Naive thymus-derived CD8-positive, alpha-beta T cell (primary cell): Measurements from ENCODE around the gene ATXN7L1. TPM values are rescaled to one million over a fixed set of nuclear protein-coding genes. Genes with fewer than 3 reads are reported as not detected.

Experiments
- ATAC-seq, 2 donors: fragments of 150-1000 bp; cut with Tn5 transposase in 1 of 2; sonication (Bioruptor Pico), chemical (Tn5 transposase) in 1 of 2; 1 replicate in 1 of 2; 2 replicates in 1 of 2; pipeline ENCODE4 v1.10.0; 2021; ENCODE audit warnings: mild to moderate bottlenecking in 2 of 2, moderate library complexity in 2 of 2
- POLR2A ChIA-PET: fragments of 350-600 bp; sonication (Branson Sonifier 250); formaldehyde crosslinking; loops from one replicate; lab custom pipeline; 2021; ENCODE audit warnings: antibody characterized with exemption; lab: Charles Lee
- DNase-seq, 10 donors: peaks; one replicate each; pipeline versions ENCODE4 v3.0.0 to v3.0.0-alpha.2; 2020 to 2022
- H3K27ac Mint-ChIP-seq, 10 donors: one replicate each; pipeline ENCODE4 v1.8.0; 2020 to 2022; ENCODE audit warnings: mild to moderate bottlenecking in 10 of 10, mixed read lengths in 10 of 10, moderate library complexity in 4 of 10, inconsistent platforms in 1 of 10
- H3K27me3 Mint-ChIP-seq, 5 donors: one replicate each; pipeline ENCODE4 v1.8.0; 2021 to 2022; ENCODE audit warnings: mixed read lengths in 5 of 5
- H3K36me3 Mint-ChIP-seq, 3 donors: one replicate each; pipeline ENCODE4 v1.8.0; 2020 to 2022; ENCODE audit warnings: mixed read lengths in 3 of 3, mild to moderate bottlenecking in 2 of 3, inconsistent platforms in 1 of 3
- H3K4me1 Mint-ChIP-seq, 4 donors: one replicate each; pipeline ENCODE4 v1.8.0; 2021 to 2022; ENCODE audit warnings: mixed read lengths in 4 of 4
- H3K4me3 Mint-ChIP-seq, 10 donors: one replicate each; pipeline ENCODE4 v1.8.0; 2020 to 2022; ENCODE audit warnings: mild to moderate bottlenecking in 10 of 10, mixed read lengths in 10 of 10, moderate library complexity in 6 of 10, inconsistent platforms in 1 of 10
- H3K9me3 Mint-ChIP-seq, 9 donors: one replicate each; pipeline ENCODE4 v1.8.0; 2020 to 2022; ENCODE audit warnings: mixed read lengths in 9 of 9, mild to moderate bottlenecking in 3 of 9, inconsistent platforms in 1 of 9, moderate library complexity in 1 of 9
- polyA plus RNA-seq, 3 donors: library from polyadenylated mRNA; unstranded; fragments of 300-500 nt; fragmentation: Illumina TruSeq; gene quantifications; one replicate each; pipeline ENCODE4 v1.2.3, GENCODE V29; 2021
- total RNA-seq, 8 experiments: library from RNA in 2 of 8; stranded (reverse) in 2 of 8; gene quantifications; one replicate each; pipeline ENCODE4 v1.2.3 and lab custom pipeline; 2021 to 2026

The ATXN7L1 gene
- total and polyA plus RNA-seq, 5 experiments from 2014 or later: 6.7 to 35.1 (median 12.7) TPM

DNA sequence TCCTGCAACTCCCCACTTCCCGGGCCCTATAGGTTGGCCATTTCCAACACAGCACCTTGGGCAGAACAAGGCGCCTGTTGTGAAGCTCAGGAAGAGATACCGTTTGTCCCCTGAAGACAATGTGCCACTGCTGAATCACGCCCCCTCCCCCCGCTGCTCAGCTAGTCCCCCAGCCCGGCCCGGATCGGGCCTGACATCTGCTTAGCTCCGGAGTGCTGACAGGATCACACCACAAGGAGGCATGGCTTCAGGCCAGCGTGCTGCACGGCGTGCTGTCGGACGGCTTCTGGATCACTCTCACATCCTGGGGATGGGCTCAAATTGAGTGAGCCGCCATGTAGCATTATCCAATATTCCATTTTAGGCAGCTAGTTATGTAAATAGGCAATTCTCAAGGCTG, 233.0 kb downstream of the ATXN7L1 start:
- ATAC-seq: no peak
- Mint-ChIP-seq H3K9me3 (no peaks in the 10 kb centered on the region), H3K4me1 (peaks cover 0 to 6% (median 0%) of the 10 kb centered on the region in 4 donors), H3K36me3 (peaks cover 0 to 61% (median 26%) of the 10 kb centered on the region in 3 donors), H3K27me3 (no peaks in the 10 kb centered on the region), H3K27ac (no peak overlapping the region), H3K4me3 (no peak overlapping the region)
- no peak for DNase-seq
- POLR2A ChIA-PET: interaction anchor here (0.6 kb wide), 1 partner anchor 442 kb away, joined by 5 read pairs; no protein-coding TSS in a partner anchor

DNA sequence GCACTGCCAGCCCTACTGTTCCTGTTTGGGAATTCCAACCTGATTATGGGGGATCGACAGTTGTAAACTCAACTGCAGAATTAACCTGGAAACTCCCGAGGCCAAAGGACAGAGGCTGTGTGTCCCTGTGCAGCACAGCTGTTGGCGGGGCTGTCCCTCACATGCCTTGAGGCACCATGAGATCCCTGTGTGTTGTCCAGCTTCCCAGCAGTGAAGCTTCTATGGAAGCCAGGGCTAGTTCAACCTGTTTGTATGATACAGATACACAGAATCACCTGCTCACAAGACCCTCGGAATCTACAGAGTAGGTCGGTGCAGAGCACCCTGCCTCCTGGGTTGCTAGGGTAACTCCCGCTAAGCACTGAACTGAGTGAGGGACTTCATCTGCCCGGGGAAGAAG, 234.1 kb downstream of the ATXN7L1 start:
- POLR2A ChIA-PET: no interaction called here
- DNase-seq (no peak), ATAC-seq (no peak)
- peaks cover 0 to 3% (median 0%) of the 10 kb centered on the region in 4 donors for H3K4me1 Mint-ChIP-seq
- H3K27ac Mint-ChIP-seq: no peak overlapping the region
- H3K27me3 Mint-ChIP-seq: no peaks in the 10 kb centered on the region
- no peak overlapping the region for H3K4me3 Mint-ChIP-seq
- peaks cover 9 to 67% (median 32%) of the 10 kb centered on the region in 3 donors for H3K36me3 Mint-ChIP-seq
- no peaks in the 10 kb centered on the region for H3K9me3 Mint-ChIP-seq

DNA sequence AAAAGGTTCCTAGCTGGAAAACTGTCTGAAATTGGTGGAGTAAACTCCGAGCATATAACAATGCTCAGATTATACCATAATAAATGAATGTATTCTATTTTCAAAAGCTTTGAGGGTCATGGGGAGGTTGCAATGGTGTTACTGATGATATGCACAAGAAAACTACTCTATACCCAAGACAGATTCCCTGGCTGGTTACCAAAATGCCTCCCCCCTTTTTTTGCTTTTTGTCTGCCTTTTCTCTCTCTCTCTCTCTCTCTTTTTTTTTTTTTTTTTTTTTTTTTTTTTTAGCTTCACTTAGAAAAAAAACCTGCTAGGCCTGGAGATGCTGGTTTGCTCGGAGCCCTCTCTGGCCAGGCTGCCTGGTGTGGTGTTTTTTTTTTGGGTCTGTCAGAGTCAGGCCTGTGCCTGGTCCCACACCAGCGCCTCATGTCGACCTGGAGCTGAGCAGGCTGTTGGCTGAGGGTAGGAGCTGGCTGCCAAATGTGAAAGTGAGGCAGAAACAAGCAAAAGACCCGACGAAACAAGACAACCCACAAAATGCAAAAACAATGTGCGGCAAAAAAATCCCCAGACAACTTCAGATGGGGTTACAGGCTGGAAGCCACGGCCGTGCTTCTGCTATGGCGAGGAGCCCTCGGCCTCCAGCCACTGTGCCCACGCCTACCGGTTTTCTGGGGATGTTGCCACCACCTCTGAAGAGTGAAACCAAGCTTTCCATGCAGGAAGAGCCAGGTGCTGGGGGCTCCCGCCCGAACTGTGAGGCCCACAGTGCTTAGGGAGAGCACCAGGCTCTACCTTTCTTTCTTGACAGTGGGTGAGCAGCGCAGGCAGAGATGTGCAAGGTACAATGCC, 235.2 kb downstream of the ATXN7L1 start:
- peaks cover 0 to 3% (median 0%) of the 10 kb centered on the region in 4 donors for H3K4me1 Mint-ChIP-seq
- H3K27ac Mint-ChIP-seq: peak overlapping the region in 1 of 10 donors; percentile 44
- H3K27me3 Mint-ChIP-seq: no peaks in the 10 kb centered on the region
- POLR2A ChIA-PET: interaction anchor here (0.5 kb wide), 1 partner anchor 511 kb away, joined by 4 read pairs; no protein-coding TSS in a partner anchor
- peaks cover 9 to 78% (median 34%) of the 10 kb centered on the region in 3 donors for H3K36me3 Mint-ChIP-seq
- no peaks in the 10 kb centered on the region for H3K9me3 Mint-ChIP-seq
- DNase-seq: no peak
- ATAC-seq: no peak
- H3K4me3 Mint-ChIP-seq: no peak overlapping the region

DNA sequence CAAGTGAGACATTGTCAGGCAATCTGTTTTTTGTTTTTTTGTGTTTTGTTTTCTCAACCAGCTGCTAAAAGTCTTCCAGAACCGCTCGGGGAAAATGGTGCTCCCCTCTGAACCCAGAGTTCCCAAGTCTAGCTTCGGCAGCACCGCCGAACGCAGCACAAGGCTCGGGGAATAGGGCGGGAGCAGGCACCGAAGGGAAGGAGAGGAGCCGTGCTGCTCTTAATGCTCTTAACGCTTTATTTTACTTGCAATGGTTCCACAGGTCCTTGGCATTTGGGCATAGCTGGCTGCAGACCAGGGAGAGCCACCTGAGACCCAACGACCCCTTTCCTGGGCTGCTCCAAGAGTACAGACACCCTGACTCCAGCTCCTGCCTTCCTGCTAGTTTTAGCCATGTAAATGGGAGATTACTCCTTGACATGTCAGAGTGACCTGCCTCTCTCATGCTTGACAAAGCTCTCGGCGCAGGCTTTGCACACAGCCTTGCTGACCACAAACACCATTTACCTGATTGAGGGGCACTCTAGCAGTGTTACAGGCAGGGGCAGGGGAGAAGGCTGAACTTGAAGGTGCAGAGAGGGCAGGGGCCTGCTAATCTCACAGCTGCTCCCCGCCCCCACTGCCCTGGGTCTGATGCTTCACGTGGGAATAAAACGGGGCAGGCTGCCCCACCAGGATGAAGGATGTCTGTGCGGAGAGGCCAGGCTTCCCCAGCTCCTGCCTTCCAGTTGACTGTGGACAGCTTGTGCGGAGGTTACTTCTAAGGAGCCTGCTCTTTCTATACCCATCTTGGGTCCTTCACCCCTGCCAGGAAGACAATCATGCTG, 236.5 kb downstream of the ATXN7L1 start:
- POLR2A ChIA-PET: interaction anchor here (0.6 kb wide), 1 partner anchor 496 kb away, joined by 6 read pairs; no protein-coding TSS in a partner anchor
- H3K4me1 Mint-ChIP-seq: peaks cover 0 to 3% (median 0%) of the 10 kb centered on the region in 4 donors

DNA sequence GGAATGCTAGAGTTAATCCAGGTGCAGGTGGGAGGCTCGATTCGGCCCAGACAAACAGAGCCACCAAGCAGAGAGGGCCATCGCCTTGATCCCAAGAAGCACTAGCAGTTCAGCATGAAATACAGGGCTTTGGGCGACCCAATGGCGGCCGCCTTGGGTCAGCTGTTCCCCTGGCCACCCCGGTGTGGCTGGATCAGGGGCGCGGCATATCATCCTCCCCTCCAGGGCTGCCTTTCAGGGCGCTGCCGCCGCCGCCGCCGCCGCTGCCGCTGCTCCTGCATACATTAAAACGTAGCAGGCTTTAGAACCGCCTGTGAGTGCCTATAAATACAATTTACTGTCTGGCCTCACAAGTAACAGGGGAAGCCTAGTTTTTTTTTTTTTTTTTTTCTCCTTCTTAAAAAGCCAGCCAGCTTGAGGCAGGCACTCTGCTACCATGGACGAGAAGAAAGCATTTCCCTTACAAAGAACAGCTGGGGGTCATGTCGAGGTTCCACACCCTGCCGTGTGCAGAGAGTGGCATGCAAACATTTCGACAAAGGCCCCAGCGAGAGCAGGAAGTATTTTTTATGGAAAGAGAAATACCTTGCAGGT, 237.4 kb downstream of the ATXN7L1 start:
- POLR2A ChIA-PET: interaction anchor here (0.6 kb wide), 1 partner anchor 495 kb away, joined by 6 read pairs; no protein-coding TSS in a partner anchor
- Mint-ChIP-seq H3K27me3 (no peaks in the 10 kb centered on the region), H3K4me1 (no peaks in the 10 kb centered on the region), H3K36me3 (peaks cover 9 to 94% (median 31%) of the 10 kb centered on the region in 3 donors), H3K9me3 (no peaks in the 10 kb centered on the region), H3K27ac (no peak overlapping the region), H3K4me3 (no peak overlapping the region)
- ATAC-seq (no peak), DNase-seq (no peak)

More for the DNA sequence above, 236.5 kb downstream of the ATXN7L1 start:
- ATAC-seq: no peak
- Mint-ChIP-seq H3K36me3 (peaks cover 9 to 90% (median 33%) of the 10 kb centered on the region in 3 donors), H3K4me3 (no peak overlapping the region), H3K27ac (no peak overlapping the region), H3K9me3 (no peaks in the 10 kb centered on the region), H3K27me3 (no peaks in the 10 kb centered on the region)
- no peak for DNase-seq

DNA sequence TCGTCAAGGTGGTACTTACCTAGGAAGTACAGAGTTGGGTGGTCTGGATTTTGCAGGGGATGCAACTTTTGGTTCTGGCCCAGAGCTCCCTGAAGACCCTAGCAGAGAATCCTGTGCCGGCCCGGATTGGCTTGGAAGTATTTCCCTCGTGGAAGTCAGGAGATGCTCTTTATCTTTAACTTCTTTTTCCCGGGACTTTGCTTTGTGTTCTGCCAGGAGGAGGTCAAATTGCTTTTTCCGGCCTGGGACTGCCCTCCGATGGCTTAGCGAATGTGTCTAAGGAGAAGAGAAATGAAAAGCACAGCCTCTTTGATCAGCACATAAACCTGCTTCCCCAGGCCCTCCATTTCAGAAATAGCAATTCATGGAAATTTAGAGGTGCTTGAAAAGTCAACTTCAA, 238.1 kb downstream of the ATXN7L1 start:
- no peaks in the 10 kb centered on the region for H3K27me3 Mint-ChIP-seq
- H3K27ac Mint-ChIP-seq: no peak overlapping the region
- DNase-seq (no peak), ATAC-seq (no peak)
- POLR2A ChIA-PET: no interaction called here
- no peak overlapping the region for H3K4me3 Mint-ChIP-seq
- H3K9me3 Mint-ChIP-seq: no peaks in the 10 kb centered on the region
- peaks cover 9 to 96% (median 31%) of the 10 kb centered on the region in 3 donors for H3K36me3 Mint-ChIP-seq
- H3K4me1 Mint-ChIP-seq: no peaks in the 10 kb centered on the region

DNA sequence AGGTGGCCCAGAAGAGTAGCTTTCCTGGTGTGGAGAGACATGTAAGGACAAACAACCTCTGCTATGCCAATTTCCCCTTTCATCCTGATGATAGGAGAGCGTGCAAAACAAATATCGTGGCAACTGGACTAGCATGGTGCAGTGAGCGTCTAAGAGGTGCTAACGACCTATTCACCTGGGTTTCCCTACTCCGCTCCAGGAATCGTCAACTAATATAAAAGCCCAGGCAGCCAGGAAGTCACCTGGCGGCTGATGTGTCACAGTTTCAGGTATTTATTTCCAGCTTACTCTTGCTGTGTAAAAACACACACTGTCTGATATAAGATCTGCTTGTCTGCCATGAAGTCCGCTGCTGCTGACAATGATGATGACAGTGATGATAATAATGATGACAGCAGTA, 238.6 kb downstream of the ATXN7L1 start:
- POLR2A ChIA-PET: no interaction called here
- H3K27me3 Mint-ChIP-seq: no peaks in the 10 kb centered on the region
- no peak overlapping the region for H3K4me3 Mint-ChIP-seq
- H3K36me3 Mint-ChIP-seq: peaks cover 9 to 92% (median 29%) of the 10 kb centered on the region in 3 donors
- no peaks in the 10 kb centered on the region for H3K9me3 Mint-ChIP-seq
- ATAC-seq (no peak), DNase-seq (no peak)
- H3K4me1 Mint-ChIP-seq: no peaks in the 10 kb centered on the region
- H3K27ac Mint-ChIP-seq: no peak overlapping the region

DNA sequence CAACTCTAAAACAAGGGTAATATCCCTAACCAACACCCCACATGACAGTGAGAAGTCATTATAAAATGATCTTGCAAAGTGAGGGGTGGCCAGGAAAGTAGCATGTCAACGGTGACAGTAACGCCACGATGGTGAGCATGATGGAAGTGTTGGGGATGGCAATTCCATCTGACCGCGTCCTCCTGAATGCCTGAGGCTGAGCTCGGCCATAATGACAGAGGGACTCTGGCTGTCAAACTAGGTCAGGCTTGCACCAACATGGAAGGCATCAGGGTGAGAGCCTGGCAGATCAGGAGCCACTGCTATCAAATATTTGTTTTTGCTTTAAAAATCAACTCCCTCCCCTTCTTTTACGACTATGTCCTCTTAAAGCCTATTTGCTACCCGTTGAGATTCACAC, 239.4 kb downstream of the ATXN7L1 start:
- Mint-ChIP-seq H3K27ac (no peak overlapping the region), H3K9me3 (no peaks in the 10 kb centered on the region), H3K27me3 (no peaks in the 10 kb centered on the region), H3K4me1 (no peaks in the 10 kb centered on the region), H3K4me3 (no peak overlapping the region), H3K36me3 (peaks cover 14 to 93% (median 31%) of the 10 kb centered on the region in 3 donors)
- POLR2A ChIA-PET: interaction anchor here (0.6 to 0.7 kb wide), 3 partner anchors 37 to 984 kb away, joined by 3 to 6 read pairs (median 3); no protein-coding TSS in a partner anchor
- DNase-seq (no peak), ATAC-seq (no peak)

DNA sequence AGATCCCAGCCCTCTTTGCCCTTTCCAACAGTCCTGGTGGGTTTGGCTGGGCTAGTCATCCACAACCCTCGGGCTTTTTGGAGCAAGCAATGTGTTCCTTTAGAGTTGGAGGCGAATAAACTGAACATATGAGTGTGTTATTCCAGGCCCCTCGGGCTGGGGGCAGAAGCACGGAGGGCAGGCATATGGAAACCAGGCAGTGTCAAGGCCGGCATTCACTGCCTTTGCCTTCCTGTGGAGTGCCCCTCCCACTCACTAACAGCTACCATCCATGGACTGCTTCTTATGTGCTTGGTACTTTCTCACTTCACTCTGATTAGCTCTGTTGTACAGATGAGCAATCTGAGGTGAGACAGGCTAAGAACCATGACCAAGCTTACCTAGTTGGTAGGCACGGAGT, 241.2 kb downstream of the ATXN7L1 start:
- POLR2A ChIA-PET: no interaction called here

DNA sequence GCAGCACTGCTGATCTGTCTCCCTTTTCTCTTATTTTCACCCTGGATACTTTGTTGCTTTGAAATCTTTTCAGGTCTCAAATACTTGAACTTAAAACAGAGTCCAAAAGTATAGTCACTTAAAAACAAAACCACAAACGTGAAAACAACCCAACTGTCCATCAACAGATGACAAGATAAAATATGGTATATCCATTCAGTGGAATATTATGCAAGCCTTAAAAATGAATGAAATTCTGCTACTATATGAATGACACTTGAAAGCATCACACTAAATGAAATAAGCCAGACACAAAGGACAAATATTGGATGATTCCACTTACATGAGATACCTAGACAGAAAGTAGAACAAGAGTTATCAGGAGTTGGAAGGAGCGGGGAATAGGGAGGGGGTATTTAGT, 250.4 kb downstream of the ATXN7L1 start:
- no peak overlapping the region for H3K4me3 Mint-ChIP-seq
- DNase-seq (no peak), ATAC-seq (no peak)
- POLR2A ChIA-PET: no interaction called here
- no peak overlapping the region for H3K27ac Mint-ChIP-seq
- peaks cover 20 to 86% (median 56%) of the 10 kb centered on the region in 3 donors for H3K36me3 Mint-ChIP-seq
- H3K4me1 Mint-ChIP-seq: peaks cover 0 to 2% (median 0%) of the 10 kb centered on the region in 4 donors
- peaks cover 0 to 17% (median 4%) of the 10 kb centered on the region in 9 donors for H3K9me3 Mint-ChIP-seq
- H3K27me3 Mint-ChIP-seq: no peaks in the 10 kb centered on the region

More for the DNA sequence above, 241.2 kb downstream of the ATXN7L1 start:
- no peak overlapping the region for H3K27ac Mint-ChIP-seq
- H3K4me3 Mint-ChIP-seq: no peak overlapping the region
- ATAC-seq (no peak), DNase-seq (no peak)
- H3K36me3 Mint-ChIP-seq: peaks cover 15 to 93% (median 33%) of the 10 kb centered on the region in 3 donors
- H3K4me1 Mint-ChIP-seq: no peaks in the 10 kb centered on the region
- H3K27me3 Mint-ChIP-seq: no peaks in the 10 kb centered on the region
- no peaks in the 10 kb centered on the region for H3K9me3 Mint-ChIP-seq

DNA sequence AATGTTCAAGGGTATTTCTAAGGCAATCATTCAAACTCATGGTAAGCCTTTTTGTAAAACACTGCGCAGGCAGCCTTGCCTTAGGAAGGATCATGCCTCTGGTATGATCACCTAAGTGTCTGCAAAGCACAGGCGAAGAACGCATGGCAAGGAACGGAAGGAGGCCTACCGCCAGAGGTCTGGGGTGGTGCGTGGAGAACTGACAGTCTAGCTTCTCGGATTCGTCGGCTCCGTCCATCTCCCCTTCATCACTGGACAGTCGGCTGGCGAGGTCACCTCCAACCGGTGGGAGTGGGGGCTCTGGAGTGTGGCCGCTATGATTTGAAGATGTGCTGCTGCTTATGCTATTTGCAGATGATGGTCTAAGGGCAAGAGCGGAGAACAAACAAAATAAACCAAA, 252.5 kb downstream of the ATXN7L1 start:
- ATAC-seq (no peak), DNase-seq (no peak)
- Mint-ChIP-seq H3K4me3 (no peak overlapping the region), H3K36me3 (peaks cover 16 to 91% (median 49%) of the 10 kb centered on the region in 3 donors), H3K27ac (peak overlapping the region in 1 of 10 donors; percentile 51), H3K27me3 (no peaks in the 10 kb centered on the region), H3K4me1 (peaks cover 0 to 3% (median 0%) of the 10 kb centered on the region in 4 donors), H3K9me3 (peaks cover 0 to 17% (median 4%) of the 10 kb centered on the region in 9 donors)
- POLR2A ChIA-PET: no interaction called here

DNA sequence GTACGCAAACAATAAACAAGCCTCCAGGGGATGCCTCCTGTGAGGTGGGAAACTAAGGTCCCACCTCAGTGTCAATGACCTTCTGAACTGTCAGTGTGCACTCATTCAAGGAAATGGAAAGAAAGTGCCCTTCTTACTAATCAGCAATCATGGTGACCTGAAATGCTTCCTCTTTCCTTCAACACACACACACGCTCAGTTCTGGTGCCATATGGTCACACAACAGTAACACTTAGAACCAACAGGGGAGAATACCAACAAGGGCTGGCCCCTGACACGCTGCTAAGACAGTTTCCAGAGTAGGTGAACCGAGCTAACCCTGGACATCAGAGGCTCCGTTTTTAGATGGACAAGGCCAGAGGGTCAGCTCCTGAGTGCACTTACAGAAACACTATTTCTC, 253.0 kb downstream of the ATXN7L1 start:
- peaks cover 16 to 95% (median 53%) of the 10 kb centered on the region in 3 donors for H3K36me3 Mint-ChIP-seq
- no peak overlapping the region for H3K27ac Mint-ChIP-seq
- peaks cover 0 to 17% (median 4%) of the 10 kb centered on the region in 9 donors for H3K9me3 Mint-ChIP-seq
- no peak for DNase-seq
- POLR2A ChIA-PET: no interaction called here
- no peaks in the 10 kb centered on the region for H3K27me3 Mint-ChIP-seq
- no peak for ATAC-seq
- no peak overlapping the region for H3K4me3 Mint-ChIP-seq
- H3K4me1 Mint-ChIP-seq: peaks cover 0 to 3% (median 0%) of the 10 kb centered on the region in 4 donors
